Stomach smooth muscle (tissue), 2 donors: Measurements from ENCODE around the gene ACVR2A.

Experiments
- H3K27ac ChIP-seq: one replicate; pipeline ENCODE4 v1.7.0; 2013; ENCODE audit warnings: mild to moderate bottlenecking, low read length, inconsistent platforms
- H3K27me3 ChIP-seq, 2 donors: one replicate each; pipeline ENCODE4 v1.7.0; 2013; ENCODE audit warnings: low read length in 2 of 2; ENCODE audit not compliant: insufficient read depth in 2 of 2, control insufficient read depth in 1 of 2
- H3K36me3 ChIP-seq, 2 donors: one replicate each; pipeline ENCODE4 v1.7.0; 2013; ENCODE audit warnings: low read length in 2 of 2; ENCODE audit not compliant: control insufficient read depth in 2 of 2, insufficient read depth in 2 of 2
- H3K4me1 ChIP-seq: one replicate; pipeline ENCODE4 v1.7.0; 2013; ENCODE audit warnings: low read length; ENCODE audit not compliant: control insufficient read depth, insufficient read depth
- H3K4me3 ChIP-seq, 2 donors: one replicate each; pipeline ENCODE4 v1.7.0; 2013; ENCODE audit warnings: low read length in 2 of 2
- H3K9ac ChIP-seq, 2 donors: one replicate each; pipeline ENCODE4 v1.7.0; 2013; ENCODE audit warnings: low read length in 2 of 2, mild to moderate bottlenecking in 1 of 2
- H3K9me3 ChIP-seq, 2 donors: one replicate each; pipeline ENCODE4 v1.7.0; 2013; ENCODE audit warnings: low read length in 2 of 2; ENCODE audit not compliant: control insufficient read depth in 2 of 2
- donor health status: healthy.
- donor health status: Pancreatic carcinoma.

Gene ACVR2A

GRCh38 chr2:147884830-147885229 lies 40.0 kb downstream of the ACVR2A start:
- Histone ChIP-seq H3K27me3 (no peaks in the 10 kb centered on the region), H3K9me3 (no peaks in the 10 kb centered on the region), H3K4me3 (peak overlapping the region in 1 of 2 donors; percentile 59), H3K9ac (peak overlapping the region in 1 of 2 donors; percentile 40), H3K4me1 (no peaks in the 10 kb centered on the region), H3K27ac (no peak overlapping the region), H3K36me3 (no peaks in the 10 kb centered on the region)

GRCh38 chr2:147886136-147886535 lies 41.3 kb downstream of the ACVR2A start:
- Histone ChIP-seq H3K27me3 (no peaks in the 10 kb centered on the region), H3K4me3 (no peak overlapping the region), H3K4me1 (no peaks in the 10 kb centered on the region), H3K36me3 (no peaks in the 10 kb centered on the region), H3K9ac (no peak overlapping the region), H3K9me3 (no peaks in the 10 kb centered on the region), H3K27ac (no peak overlapping the region)

GRCh38 chr2:147888680-147889079 lies 43.9 kb downstream of the ACVR2A start:
- no peaks in the 10 kb centered on the region for H3K27me3 ChIP-seq
- no peak overlapping the region for H3K4me3 ChIP-seq
- no peak overlapping the region for H3K9ac ChIP-seq
- H3K36me3 ChIP-seq = no peaks in the 10 kb centered on the region
- no peaks in the 10 kb centered on the region for H3K4me1 ChIP-seq
- H3K27ac ChIP-seq = no peak overlapping the region
- H3K9me3 ChIP-seq = no peaks in the 10 kb centered on the region

GRCh38 chr2:147904051-147904450 lies 59.2 kb downstream of the ACVR2A start:
- Histone ChIP-seq H3K36me3 (no peaks in the 10 kb centered on the region), H3K9me3 (no peaks in the 10 kb centered on the region), H3K27me3 (no peaks in the 10 kb centered on the region), H3K27ac (no peak overlapping the region), H3K9ac (no peak overlapping the region), H3K4me1 (no peaks in the 10 kb centered on the region), H3K4me3 (no peak overlapping the region)

- Histone ChIP-seq H3K36me3 (no peaks in the 10 kb centered on the region), H3K4me3 (no peak overlapping the region), H3K4me1 (no peaks in the 10 kb centered on the region), H3K27ac (no peak overlapping the region), H3K9me3 (no peaks in the 10 kb centered on the region), H3K27me3 (no peaks in the 10 kb centered on the region), H3K9ac (no peak overlapping the region)
Measured at GRCh38 chr2:147909178-147909577, 64.3 kb downstream of the ACVR2A start.

GRCh38 chr2:147910990-147911473 lies 66.2 kb downstream of the ACVR2A start:
- H3K36me3 ChIP-seq = no peaks in the 10 kb centered on the region
- no peaks in the 10 kb centered on the region for H3K4me1 ChIP-seq
- no peak overlapping the region for H3K4me3 ChIP-seq
- no peak overlapping the region for H3K27ac ChIP-seq
- no peaks in the 10 kb centered on the region for H3K27me3 ChIP-seq
- no peaks in the 10 kb centered on the region for H3K9me3 ChIP-seq
- no peak overlapping the region for H3K9ac ChIP-seq

GRCh38 chr2:147913701-147914480 lies 69.1 kb downstream of the ACVR2A start:
- Histone ChIP-seq H3K9me3 (no peaks in the 10 kb centered on the region), H3K4me3 (no peak overlapping the region), H3K4me1 (no peaks in the 10 kb centered on the region), H3K36me3 (peaks cover 0 to 2% of the 10 kb centered on the region in 2 donors), H3K27me3 (no peaks in the 10 kb centered on the region), H3K9ac (no peak overlapping the region), H3K27ac (no peak overlapping the region)

GRCh38 chr2:147916067-147916466 lies 71.2 kb downstream of the ACVR2A start:
- Histone ChIP-seq H3K9ac (no peak overlapping the region), H3K9me3 (no peaks in the 10 kb centered on the region), H3K27ac (no peak overlapping the region), H3K4me1 (no peaks in the 10 kb centered on the region), H3K27me3 (no peaks in the 10 kb centered on the region), H3K4me3 (no peak overlapping the region), H3K36me3 (peaks cover 2 to 8% of the 10 kb centered on the region in 2 donors)

- Histone ChIP-seq H3K9me3 (no peaks in the 10 kb centered on the region), H3K36me3 (peaks cover 2 to 8% of the 10 kb centered on the region in 2 donors), H3K27ac (no peak overlapping the region), H3K4me3 (no peak overlapping the region), H3K9ac (no peak overlapping the region), H3K4me1 (no peaks in the 10 kb centered on the region), H3K27me3 (no peaks in the 10 kb centered on the region)
Measured at GRCh38 chr2:147916723-147917122, 71.9 kb downstream of the ACVR2A start.

- Histone ChIP-seq H3K9ac (no peak overlapping the region), H3K36me3 (peaks cover 2 to 8% of the 10 kb centered on the region in 2 donors), H3K27me3 (no peaks in the 10 kb centered on the region), H3K27ac (no peak overlapping the region), H3K4me1 (no peaks in the 10 kb centered on the region), H3K4me3 (no peak overlapping the region), H3K9me3 (no peaks in the 10 kb centered on the region)
Measured at GRCh38 chr2:147917161-147917560, 72.3 kb downstream of the ACVR2A start.

GRCh38 chr2:147923846-147924245 lies 79.0 kb downstream of the ACVR2A start:
- Histone ChIP-seq H3K27me3 (no peaks in the 10 kb centered on the region), H3K9ac (no peak overlapping the region), H3K4me1 (no peaks in the 10 kb centered on the region), H3K9me3 (no peaks in the 10 kb centered on the region), H3K27ac (no peak overlapping the region), H3K36me3 (peaks cover 2 to 12% of the 10 kb centered on the region in 2 donors), H3K4me3 (no peak overlapping the region)
